ENCODE results near the gene KCTD2. TPM values are rescaled to one million over a fixed set of nuclear protein-coding genes. Genes with fewer than 3 reads are reported as not detected.

KCTD2 gene, protein sequence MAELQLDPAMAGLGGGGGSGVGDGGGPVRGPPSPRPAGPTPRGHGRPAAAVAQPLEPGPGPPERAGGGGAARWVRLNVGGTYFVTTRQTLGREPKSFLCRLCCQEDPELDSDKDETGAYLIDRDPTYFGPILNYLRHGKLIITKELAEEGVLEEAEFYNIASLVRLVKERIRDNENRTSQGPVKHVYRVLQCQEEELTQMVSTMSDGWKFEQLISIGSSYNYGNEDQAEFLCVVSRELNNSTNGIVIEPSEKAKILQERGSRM
- 14.0 and 16.0 TPM in 2 replicates for total RNA-seq

GRCh38 chr17:75046407-75047289 is at the start of gene KCTD2, which contains the start of gene ATP5PD:
Gene KCTD2, plus strand, starts transcription at chr17:75047225. Its CDS starts 26 bp downstream, at chr17:75047251.
Gene ATP5PD, minus strand, starts transcription at chr17:75046969. Its CDS starts 4,319 bp downstream, at chr17:75042650.

GRCh38 chr17:75012346-75013091 is 34.5 kb upstream of the KCTD2 start, which contains the start of gene MRPL58:
Gene MRPL58, plus strand, starts transcription at chr17:75012670. Its CDS starts 17 bp downstream, at chr17:75012687.

GRCh38 chr17:75087558-75088453 is 40.8 kb downstream of the KCTD2 start, which contains the start of gene SLC16A5:
Gene SLC16A5, plus strand, starts transcription at chr17:75087954. Its CDS starts 5,683 bp downstream, at chr17:75093637.

DNA sequence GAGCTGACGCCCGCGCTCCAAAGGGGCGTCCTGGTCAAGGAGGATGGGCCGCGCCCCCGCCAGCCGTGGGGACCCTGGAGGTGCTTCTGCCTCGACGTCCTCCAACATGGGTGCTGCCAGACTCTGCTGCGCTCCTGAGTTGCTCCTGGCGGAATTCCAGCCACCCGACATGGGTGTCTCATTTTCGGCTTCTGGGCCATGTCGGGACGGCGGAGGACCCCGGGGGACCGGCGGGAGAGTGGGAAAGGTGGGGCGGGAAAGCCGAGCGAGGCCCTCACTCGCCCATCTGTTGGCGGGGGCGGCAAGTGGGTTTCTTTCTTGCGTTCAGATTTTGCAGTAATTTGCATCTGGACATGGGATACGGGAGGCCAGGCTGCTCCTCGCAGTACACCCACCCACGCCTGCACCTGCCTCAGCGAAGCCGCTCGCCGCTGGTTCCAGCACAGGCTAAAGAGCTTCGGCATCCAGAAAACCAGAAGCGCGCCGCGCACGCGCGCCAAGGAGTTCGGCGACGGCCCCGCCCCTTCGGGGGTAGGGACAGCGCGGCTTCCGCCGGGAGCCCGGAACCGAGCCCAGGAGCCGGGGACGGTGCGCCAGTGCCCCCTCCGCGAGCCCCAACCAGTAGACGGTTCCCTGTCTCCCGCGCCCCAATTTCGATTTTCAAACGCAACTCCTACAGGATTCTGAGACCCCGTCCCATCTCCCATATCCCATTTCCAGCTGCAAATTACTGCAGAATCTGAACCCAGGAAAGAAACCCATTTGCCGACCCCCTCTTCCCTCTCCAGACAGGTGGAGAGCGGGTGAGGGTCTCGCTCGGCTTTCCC is 62.6 kb downstream of the KCTD2 start, which contains the start of gene ARMC7:
TSS of gene ARMC7 (plus strand) at position 563 of the 827 bp plus-strand sequence. CDS start 320 bp downstream, outside the sequence.

Small RNAs within 50 kb of the gene (small RNA-seq; reads per million reads assigned to genes)
- gene AC111186.1 (not detected), gene RF00019 (not detected), gene RN7SL573P (not detected), gene RNU6-362P (not detected)

Other genes with a start within 250 kb of the KCTD2 start
- gene GRIN2C, start 187.3 kb upstream of the KCTD2 start, total RNA-seq = under 0.01 TPM in 1 of 2 replicates, not detected in the other
- gene FDXR, start 174.2 kb upstream of the KCTD2 start, total RNA-seq = 24.8 and 27.2 TPM in 2 replicates
- not detected in 2 replicates for gene FADS6, start 153.6 kb upstream of the KCTD2 start, total RNA-seq
- not detected in 2 replicates for gene USH1G, start 124.0 kb upstream of the KCTD2 start, total RNA-seq
- gene OTOP2, start 123.0 kb upstream of the KCTD2 start, total RNA-seq = not detected in 2 replicates
- gene OTOP3, start 111.3 kb upstream of the KCTD2 start, total RNA-seq = not detected in 2 replicates
- gene HID1, start 74.5 kb upstream of the KCTD2 start, total RNA-seq = not detected in 2 replicates
- 15.1 and 15.8 TPM in 2 replicates for gene CDR2L, start 59.6 kb upstream of the KCTD2 start, total RNA-seq
- gene MRPL58, start 34.6 kb upstream of the KCTD2 start, total RNA-seq = 28.9 and 33.8 TPM in 2 replicates
- gene ATP5PD, start 256 bp upstream of the KCTD2 start, total RNA-seq = 234 and 356 TPM in 2 replicates
- gene SLC16A5, start 40.7 kb downstream of the KCTD2 start, total RNA-seq = 6.8 and 8.1 TPM in 2 replicates
- gene ARMC7, start 62.7 kb downstream of the KCTD2 start, total RNA-seq = 2.9 and 3.7 TPM in 2 replicates
- gene NT5C, start 84.5 kb downstream of the KCTD2 start, total RNA-seq = 56.7 and 60.6 TPM in 2 replicates
- gene JPT1, start 107.3 kb downstream of the KCTD2 start, total RNA-seq = 139 and 140 TPM in 2 replicates
- 90.4 and 105 TPM in 2 replicates for gene SUMO2, start 135.7 kb downstream of the KCTD2 start, total RNA-seq
- 37.1 and 49.5 TPM in 2 replicates for gene NUP85, start 158.5 kb downstream of the KCTD2 start, total RNA-seq
- 13.7 and 18.7 TPM in 2 replicates for gene GGA3, start 214.4 kb downstream of the KCTD2 start, total RNA-seq
- 48.5 and 55.5 TPM in 2 replicates for gene MRPS7, start 214.7 kb downstream of the KCTD2 start, total RNA-seq
- 3.3 and 4.7 TPM in 2 replicates for gene MIF4GD, start 224.0 kb downstream of the KCTD2 start, total RNA-seq
- gene SLC25A19, start 242.2 kb downstream of the KCTD2 start, total RNA-seq = 7.0 and 20.7 TPM in 2 replicates